GM12878 (cell line): ENCODE results near the gene SPATA6.

Source experiments
- BCL3 ChIP-seq: IDR thresholded peaks from 2 replicates; pipeline ENCODE4 v1.6.1; 2011; ENCODE audit warnings: borderline replicate concordance, low read depth, mild to moderate bottlenecking, moderate library complexity, low read length; ENCODE audit not compliant: insufficient read depth, poor library complexity, severe bottlenecking
- CTCF ChIP-seq, 3 experiments: IDR thresholded peaks in 2 of 3; conservative IDR thresholded peaks in 1 of 3; 2 replicates each; pipeline ENCODE4 v1.5.1; 2011; ENCODE audit warnings: low read depth in 3 of 3, low read length in 3 of 3, mild to moderate bottlenecking in 3 of 3, control low read depth in 2 of 3, moderate library complexity in 2 of 3, inconsistent platforms in 1 of 3, mixed read lengths in 1 of 3; ENCODE audit not compliant: control insufficient read depth in 2 of 3, insufficient read depth in 1 of 3; ENCODE audit errors: extremely low read depth in 1 of 3
- HDAC2 ChIP-seq: fragments of 200-600 bp; sonication (generic); IDR thresholded peaks from 2 replicates; pipeline ENCODE4 v1.6.1; 2017
- KDM1A ChIP-seq: fragments of 200-600 bp; sonication (generic); IDR thresholded peaks from 2 replicates; pipeline ENCODE4 v1.6.1; 2016; ENCODE audit warnings: borderline replicate concordance
- NFIC ChIP-seq: IDR thresholded peaks from 2 replicates; pipeline ENCODE4 v1.6.1; 2012; ENCODE audit warnings: low read depth, mild to moderate bottlenecking, inconsistent platforms, low read length, moderate library complexity
- POLR2A ChIP-seq: IDR thresholded peaks from 2 replicates; pipeline ENCODE4 v1.6.1; 2011; ENCODE audit warnings: low read depth, mild to moderate bottlenecking, low read length
- ZBTB33 ChIP-seq: fragments of 450-650 bp; IDR thresholded peaks from 2 replicates; pipeline ENCODE4 v1.6.1; 2017; ENCODE audit warnings: mild to moderate bottlenecking
- ZSCAN29 ChIP-seq: fragments of 450-650 bp; IDR thresholded peaks from 2 replicates; pipeline ENCODE4 v1.6.1; 2017; ENCODE audit warnings: mild to moderate bottlenecking, moderate library complexity

- no peak for TF ChIP-seq ZBTB33
- no peak for TF ChIP-seq POLR2A
- no peak for TF ChIP-seq CTCF (IDR thresholded peaks at IDR 0.05 in 2 of 3, conservative IDR thresholded peaks at IDR 0.05 in 1 of 3; ENCODE audit: control insufficient read depth in 2 of 3, extremely low read depth in 1 of 3, insufficient read depth in 1 of 3, low read depth in 3 of 3, low read length in 3 of 3)
- no peak for TF ChIP-seq KDM1A
- no peak for TF ChIP-seq NFIC
- TF ChIP-seq BCL3 = no peak
- no peak for TF ChIP-seq HDAC2
- no peak for TF ChIP-seq ZSCAN29
These were observed 177.3 kb downstream of the SPATA6 start for GRCh38 chr1:48294656-48295055.
